ENCODE results near the gene C2CD4D.

The C2CD4D gene

DNA sequence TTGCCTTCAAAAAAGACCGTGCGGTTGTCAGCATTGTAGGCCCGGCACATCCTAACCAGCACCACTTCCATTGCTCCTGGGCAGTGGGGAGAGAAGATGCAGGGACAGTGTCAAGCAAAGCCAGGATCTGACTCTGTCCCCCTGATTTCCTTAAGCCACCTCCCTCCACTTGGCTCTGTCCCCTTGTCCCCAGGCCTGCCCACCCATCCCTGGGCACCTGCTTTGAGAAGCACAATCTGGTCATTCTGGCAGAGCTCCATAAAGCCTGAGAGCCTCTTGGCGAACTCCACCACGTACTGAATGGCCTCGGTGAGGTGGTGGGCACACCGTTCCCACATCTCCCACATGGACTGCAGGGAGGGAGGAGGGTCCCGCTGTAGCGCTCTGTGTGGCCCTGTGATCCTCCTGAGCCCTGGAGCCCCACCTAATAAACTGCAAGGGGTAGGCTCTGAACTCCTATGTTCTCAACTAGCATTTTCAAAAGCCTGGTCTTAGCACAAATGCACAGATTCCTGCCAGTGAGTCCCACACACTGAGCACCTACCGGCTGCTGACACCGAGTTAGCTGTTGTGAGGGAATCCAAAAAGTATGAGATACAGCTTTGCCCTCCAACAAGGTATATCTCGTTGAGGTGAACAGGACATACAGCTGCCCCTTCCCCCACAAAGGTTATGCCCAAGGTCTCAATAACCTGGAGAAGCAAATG is 26.2 kb downstream of the C2CD4D start:
- no peaks in the 10 kb centered on the region for H3K36me3 ChIP-seq (ENCODE audit: insufficient read depth, insufficient read length, low read length)
- DNase-seq (ENCODE audit: low read depth, low spot score), result no peak
- peaks cover 9% of the 10 kb centered on the region for H3K4me1 ChIP-seq (ENCODE audit: insufficient read depth, insufficient read length)
- H3K9me3 ChIP-seq (ENCODE audit: insufficient read depth, low read length), result no peaks in the 10 kb centered on the region
- peaks cover 3% of the 10 kb centered on the region for H3K27me3 ChIP-seq (ENCODE audit: insufficient read depth, insufficient read length)
- no peak for TF ChIP-seq ZNF274 (IDR thresholded peaks at IDR 0.05; ENCODE audit: low read depth, low read length)
- no peak for TF ChIP-seq SUZ12 (IDR thresholded peaks at IDR 0.05; ENCODE audit: extremely low read depth, insufficient read depth, insufficient read length)
- no peak for TF ChIP-seq YY1 (IDR thresholded peaks at IDR 0.05; ENCODE audit: insufficient read depth, insufficient read length)
- no peak overlapping the region for H3K4me3 ChIP-seq (ENCODE audit: insufficient read length, low read depth)
- no peak overlapping the region for H3K9ac ChIP-seq (ENCODE audit: insufficient read length, low read depth)

DNA sequence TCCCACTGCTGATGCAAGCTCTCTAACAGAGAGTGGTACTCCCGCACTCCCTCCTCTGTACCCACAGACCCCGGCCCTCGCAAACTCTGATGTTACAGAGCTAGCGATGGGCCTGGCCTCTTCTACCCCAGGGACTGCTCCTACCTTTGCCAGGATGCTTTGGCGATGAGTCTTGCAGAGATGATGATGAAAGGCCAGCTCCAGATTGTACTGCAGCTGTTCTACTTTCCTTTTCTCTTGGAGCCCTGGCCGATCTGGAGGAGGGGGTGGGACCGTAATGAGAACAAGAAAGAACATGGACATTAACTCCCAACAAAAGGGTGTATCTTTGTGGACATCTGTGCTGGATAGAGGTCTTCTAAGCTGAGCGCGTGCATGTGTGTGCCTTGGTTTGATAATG is 28.4 kb downstream of the C2CD4D start:
- H3K9ac ChIP-seq (ENCODE audit: insufficient read length, low read depth), result no peak overlapping the region
- no peaks in the 10 kb centered on the region for H3K9me3 ChIP-seq (ENCODE audit: insufficient read depth, low read length)
- TF ChIP-seq YY1 (IDR thresholded peaks at IDR 0.05; ENCODE audit: insufficient read depth, insufficient read length) (no peak), ZNF274 (IDR thresholded peaks at IDR 0.05; ENCODE audit: low read depth, low read length) (no peak), SUZ12 (IDR thresholded peaks at IDR 0.05; ENCODE audit: extremely low read depth, insufficient read depth, insufficient read length) (no peak)
- DNase-seq (ENCODE audit: low read depth, low spot score), result no peak
- H3K4me1 ChIP-seq (ENCODE audit: insufficient read depth, insufficient read length), result peaks cover 9% of the 10 kb centered on the region
- no peak overlapping the region for H3K4me3 ChIP-seq (ENCODE audit: insufficient read length, low read depth)
- H3K27me3 ChIP-seq (ENCODE audit: insufficient read depth, insufficient read length), result no peaks in the 10 kb centered on the region
- no peaks in the 10 kb centered on the region for H3K36me3 ChIP-seq (ENCODE audit: insufficient read depth, insufficient read length, low read length)

DNA sequence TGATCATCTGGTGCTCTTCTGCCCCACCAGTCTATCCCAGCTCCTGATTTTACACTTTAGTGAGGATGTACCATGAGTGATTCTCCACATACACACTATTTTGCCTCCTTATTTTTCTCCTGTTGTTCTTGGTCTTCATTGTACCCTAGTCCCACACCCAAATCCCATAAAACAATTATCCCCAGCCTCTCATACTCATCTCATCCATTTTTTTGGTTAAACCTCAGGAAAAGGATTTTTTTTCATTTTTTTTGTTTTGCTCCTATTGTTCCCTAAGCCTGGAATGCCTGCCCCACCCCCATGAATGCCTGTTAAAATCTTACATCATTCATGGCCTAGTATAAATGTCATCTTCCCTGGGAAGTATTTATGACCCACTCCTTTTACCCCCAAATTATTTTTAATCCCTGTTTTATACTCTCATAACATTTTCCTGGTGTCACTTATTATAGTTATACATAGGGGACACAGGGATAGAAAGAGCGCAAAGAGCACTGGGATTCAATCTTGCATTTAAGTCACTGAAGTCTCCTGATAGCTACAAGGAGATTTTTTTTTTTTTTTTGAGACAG is 29.5 kb downstream of the C2CD4D start:
- no peak overlapping the region for H3K4me3 ChIP-seq (ENCODE audit: insufficient read length, low read depth)
- peaks cover 5% of the 10 kb centered on the region for H3K4me1 ChIP-seq (ENCODE audit: insufficient read depth, insufficient read length)
- TF ChIP-seq YY1 (IDR thresholded peaks at IDR 0.05; ENCODE audit: insufficient read depth, insufficient read length) (no peak), SUZ12 (IDR thresholded peaks at IDR 0.05; ENCODE audit: extremely low read depth, insufficient read depth, insufficient read length) (no peak), ZNF274 (IDR thresholded peaks at IDR 0.05; ENCODE audit: low read depth, low read length) (no peak)
- DNase-seq (ENCODE audit: low read depth, low spot score), result peak; percentile 43
- H3K9ac ChIP-seq (ENCODE audit: insufficient read length, low read depth), result no peak overlapping the region
- no peaks in the 10 kb centered on the region for H3K27me3 ChIP-seq (ENCODE audit: insufficient read depth, insufficient read length)
- no peaks in the 10 kb centered on the region for H3K9me3 ChIP-seq (ENCODE audit: insufficient read depth, low read length)
- no peaks in the 10 kb centered on the region for H3K36me3 ChIP-seq (ENCODE audit: insufficient read depth, insufficient read length, low read length)

DNA sequence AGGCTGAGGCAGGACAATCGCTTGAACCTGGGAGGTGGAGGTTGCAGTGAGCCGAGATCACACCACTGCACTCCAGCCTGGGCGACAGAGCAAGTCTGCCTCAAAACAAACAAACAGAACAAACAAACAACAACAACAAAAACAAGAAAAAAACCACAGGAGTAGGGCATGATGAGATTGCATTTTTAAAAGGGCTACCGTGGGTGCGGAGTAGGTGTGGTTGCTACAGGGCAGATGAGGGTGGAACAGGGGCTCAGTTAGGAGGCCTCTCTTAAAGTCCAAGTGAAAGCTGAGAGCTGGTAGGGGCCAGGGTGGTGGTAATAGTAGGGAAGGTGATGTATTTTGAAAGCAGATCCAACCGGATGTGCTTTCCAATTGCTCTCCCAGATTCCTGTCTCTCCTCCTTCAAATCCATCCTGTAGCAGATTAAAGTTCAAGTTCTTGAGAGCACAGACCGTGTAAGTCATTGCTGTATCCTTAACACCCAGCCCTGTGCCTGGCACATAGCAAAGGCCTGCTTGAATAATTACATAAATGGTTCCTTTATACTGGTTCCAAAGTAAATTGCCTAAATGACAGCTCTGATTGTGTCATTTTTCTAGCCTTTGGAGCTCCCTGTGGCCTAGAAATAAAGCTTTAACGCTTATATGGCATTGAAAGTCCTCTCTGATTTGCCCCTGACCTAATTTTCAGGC is 30.2 kb downstream of the C2CD4D start:
- no peaks in the 10 kb centered on the region for H3K9me3 ChIP-seq (ENCODE audit: insufficient read depth, low read length)
- H3K36me3 ChIP-seq (ENCODE audit: insufficient read depth, insufficient read length, low read length), result no peaks in the 10 kb centered on the region
- H3K9ac ChIP-seq (ENCODE audit: insufficient read length, low read depth), result no peak overlapping the region
- TF ChIP-seq SUZ12 (IDR thresholded peaks at IDR 0.05; ENCODE audit: extremely low read depth, insufficient read depth, insufficient read length) (no peak), ZNF274 (IDR thresholded peaks at IDR 0.05; ENCODE audit: low read depth, low read length) (no peak)
- no peak for DNase-seq (ENCODE audit: low read depth, low spot score)
- peaks cover 3% of the 10 kb centered on the region for H3K4me1 ChIP-seq (ENCODE audit: insufficient read depth, insufficient read length)
- no peaks in the 10 kb centered on the region for H3K27me3 ChIP-seq (ENCODE audit: insufficient read depth, insufficient read length)
- H3K4me3 ChIP-seq (ENCODE audit: insufficient read length, low read depth), result no peak overlapping the region

DNA sequence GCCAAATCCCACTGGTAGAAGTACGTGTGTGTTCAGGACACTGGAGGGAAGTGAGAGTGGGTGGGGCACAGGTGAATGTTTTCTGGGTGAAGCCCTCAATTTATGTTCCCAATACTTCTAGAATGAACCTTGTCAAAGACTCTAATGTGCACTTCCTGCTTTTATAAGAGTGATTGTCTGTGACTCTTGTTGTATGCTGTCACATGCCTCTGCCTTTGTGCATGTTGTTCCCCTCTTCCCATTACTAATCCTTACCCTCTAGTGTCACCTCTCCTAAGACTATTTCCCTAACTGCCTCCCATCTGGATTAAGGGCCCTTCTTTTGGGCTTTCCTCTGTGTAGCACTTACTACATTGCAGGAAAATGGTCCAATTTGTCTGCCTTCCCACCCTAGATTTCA is 31.9 kb downstream of the C2CD4D start:
- no peaks in the 10 kb centered on the region for H3K9me3 ChIP-seq (ENCODE audit: insufficient read depth, low read length)
- TF ChIP-seq SUZ12 (IDR thresholded peaks at IDR 0.05; ENCODE audit: extremely low read depth, insufficient read depth, insufficient read length) (no peak), YY1 (IDR thresholded peaks at IDR 0.05; ENCODE audit: insufficient read depth, insufficient read length) (no peak), ZNF274 (IDR thresholded peaks at IDR 0.05; ENCODE audit: low read depth, low read length) (no peak)
- H3K9ac ChIP-seq (ENCODE audit: insufficient read length, low read depth), result no peak overlapping the region
- no peaks in the 10 kb centered on the region for H3K27me3 ChIP-seq (ENCODE audit: insufficient read depth, insufficient read length)
- H3K4me3 ChIP-seq (ENCODE audit: insufficient read length, low read depth), result no peak overlapping the region
- peaks cover 3% of the 10 kb centered on the region for H3K4me1 ChIP-seq (ENCODE audit: insufficient read depth, insufficient read length)
- no peak for DNase-seq (ENCODE audit: low read depth, low spot score)
- no peaks in the 10 kb centered on the region for H3K36me3 ChIP-seq (ENCODE audit: insufficient read depth, insufficient read length, low read length)

DNA sequence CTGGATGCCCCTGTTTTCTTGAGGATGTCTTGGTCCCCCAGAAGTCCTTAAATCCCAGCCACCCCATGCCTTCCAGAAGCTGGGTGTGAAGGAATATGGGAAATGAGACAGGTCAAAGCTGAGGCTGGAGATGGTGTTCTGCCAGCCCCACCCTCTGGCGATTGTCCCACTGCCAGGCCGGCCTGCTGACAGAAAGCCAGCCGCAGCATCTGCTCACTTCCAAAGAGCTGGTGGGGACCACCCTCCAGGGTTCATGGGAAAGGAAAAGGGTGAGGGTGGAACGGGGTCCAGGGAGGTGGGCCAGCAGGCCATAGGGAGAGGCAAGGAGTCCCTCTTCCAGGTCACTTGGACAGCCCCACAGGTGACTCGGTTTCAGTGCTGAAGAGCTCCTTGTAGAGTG is 32.5 kb downstream of the C2CD4D start:
- H3K4me3 ChIP-seq (ENCODE audit: insufficient read length, low read depth), result no peak overlapping the region
- H3K4me1 ChIP-seq (ENCODE audit: insufficient read depth, insufficient read length), result peaks cover 3% of the 10 kb centered on the region
- no peaks in the 10 kb centered on the region for H3K27me3 ChIP-seq (ENCODE audit: insufficient read depth, insufficient read length)
- DNase-seq (ENCODE audit: low read depth, low spot score), result no peak
- no peaks in the 10 kb centered on the region for H3K9me3 ChIP-seq (ENCODE audit: insufficient read depth, low read length)
- no peaks in the 10 kb centered on the region for H3K36me3 ChIP-seq (ENCODE audit: insufficient read depth, insufficient read length, low read length)
- no peak for TF ChIP-seq YY1 (IDR thresholded peaks at IDR 0.05; ENCODE audit: insufficient read depth, insufficient read length)
- no peak for TF ChIP-seq SUZ12 (IDR thresholded peaks at IDR 0.05; ENCODE audit: extremely low read depth, insufficient read depth, insufficient read length)
- no peak for TF ChIP-seq ZNF274 (IDR thresholded peaks at IDR 0.05; ENCODE audit: low read depth, low read length)
- no peak overlapping the region for H3K9ac ChIP-seq (ENCODE audit: insufficient read length, low read depth)

DNA sequence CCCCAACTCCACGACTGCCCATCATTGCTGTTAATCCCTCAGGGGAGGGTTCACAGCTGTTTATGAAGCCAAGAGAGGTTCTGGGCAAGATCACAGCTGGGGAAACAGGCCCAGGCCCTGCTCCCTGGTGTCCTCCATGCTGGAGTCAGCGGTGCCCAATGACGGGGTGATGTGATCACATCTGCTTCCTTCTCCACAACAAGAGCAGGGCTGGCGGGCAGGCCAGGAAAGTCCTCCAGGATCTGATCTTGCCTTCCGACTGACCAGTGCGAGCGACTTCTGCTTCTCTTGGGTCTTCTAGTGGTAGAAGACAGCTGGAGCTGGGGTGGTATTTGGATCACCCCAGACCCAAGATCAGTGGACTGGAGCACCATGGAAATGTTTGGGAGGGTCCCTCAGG is 33.5 kb downstream of the C2CD4D start:
- DNase-seq (ENCODE audit: low read depth, low spot score), result no peak
- no peak overlapping the region for H3K9ac ChIP-seq (ENCODE audit: insufficient read length, low read depth)
- H3K4me1 ChIP-seq (ENCODE audit: insufficient read depth, insufficient read length), result peaks cover 3% of the 10 kb centered on the region

More for the DNA sequence above, 33.5 kb downstream of the C2CD4D start:
- Histone ChIP-seq H3K4me3 (ENCODE audit: insufficient read length, low read depth) (no peak overlapping the region), H3K9me3 (ENCODE audit: insufficient read depth, low read length) (no peaks in the 10 kb centered on the region), H3K36me3 (ENCODE audit: insufficient read depth, insufficient read length, low read length) (no peaks in the 10 kb centered on the region), H3K27me3 (ENCODE audit: insufficient read depth, insufficient read length) (no peaks in the 10 kb centered on the region)
- TF ChIP-seq YY1 (IDR thresholded peaks at IDR 0.05; ENCODE audit: insufficient read depth, insufficient read length) (no peak), SUZ12 (IDR thresholded peaks at IDR 0.05; ENCODE audit: extremely low read depth, insufficient read depth, insufficient read length) (no peak), ZNF274 (IDR thresholded peaks at IDR 0.05; ENCODE audit: low read depth, low read length) (no peak)
